GM13976 (cell line): Measurements from ENCODE around the gene ANO4.

ENCODE experiments used
- DNase-seq: peaks from one replicate; pipeline ENCODE4 v3.0.0; 2012; ENCODE audit warnings: low spot score
- CTCF ChIP-seq: IDR thresholded peaks from 2 replicates; pipeline ENCODE4 v1.5.1; 2012; ENCODE audit warnings: borderline replicate concordance, mild to moderate bottlenecking; ENCODE audit not compliant: insufficient read depth; ENCODE audit errors: extremely low read depth, missing control alignments, control extremely low read depth
- in situ Hi-C: fragments of 300-500 bp; cut with MboI; formaldehyde crosslinking; loops from one replicate; pipeline ENCODE4 v1.12.0; 2022; ENCODE audit warnings: low sequenced_read_pairs, mixed read lengths, inconsistent platforms; ENCODE audit not compliant: unreplicated experiment

The ANO4 gene

GRCh38 chr12:100793182-100793581 lies 1.4 kb upstream of the ANO4 start:
- TF ChIP-seq CTCF: no peak
- no peak for DNase-seq
- in situ Hi-C loops: no loop called here

GRCh38 chr12:100795174-100795799 lies 711 bp downstream of the ANO4 start:
- in situ Hi-C loops: no loop called here
- DNase-seq: no peak
- TF ChIP-seq CTCF: no peak

- no peak for DNase-seq
- TF ChIP-seq CTCF: no peak
- in situ Hi-C loops: no loop called here
Observed at GRCh38 chr12:100795800-100796179, 1.2 kb downstream of the ANO4 start.

- in situ Hi-C loops: no loop called here
- no peak for TF ChIP-seq CTCF
- DNase-seq: no peak
Observed at GRCh38 chr12:100796621-100797020, 2.0 kb downstream of the ANO4 start.

- no peak for TF ChIP-seq CTCF
- no peak for DNase-seq
- in situ Hi-C loops: no loop called here
Observed at GRCh38 chr12:100797246-100797645, 2.7 kb downstream of the ANO4 start.

- no peak for TF ChIP-seq CTCF
- in situ Hi-C loops: no loop called here
- no peak for DNase-seq
Observed at GRCh38 chr12:100797786-100798185, 3.2 kb downstream of the ANO4 start.
